Measurements from ENCODE around the gene ATAD1.

The ATAD1 gene

GRCh38 chr10:87702260-87702972, 115.6 kb downstream of the ATAD1 start:
- DNase-seq (ENCODE audit: low read depth) = no peak
- no peak for TF ChIP-seq CTCF (conservative IDR thresholded peaks at IDR 0.05; ENCODE audit: low read length)
- no peak overlapping the region for H3K4me3 ChIP-seq (ENCODE audit: low read length)
